Measurements from ENCODE around the gene SRM.
A peak's percentile ranks its signal among the peaks of the same experiment; 100 is the strongest.
"Not testable (repeated sequence)": the region's sequence is repeated elsewhere in the genome, so short reads cannot be mapped to it uniquely, and the experiment has no call there.

SRM gene

GRCh38 chr1:11067716-11068599 lies 8.1 kb upstream of the SRM start:
- no peak for DNase-seq (ENCODE audit: low read depth)
- no peak for TF ChIP-seq MYC (IDR thresholded peaks at IDR 0.05; ENCODE audit: low read depth, low read length)
- no peak for TF ChIP-seq POLR2A (IDR thresholded peaks at IDR 0.05; ENCODE audit: extremely low read depth, insufficient read length)
- no peak for TF ChIP-seq CTCF (IDR thresholded peaks at IDR 0.05; ENCODE audit: low read depth, low read length)
- TF ChIP-seq MAX (IDR thresholded peaks at IDR 0.05; ENCODE audit: low read depth, low read length), result no peak
- H3K4me3 ChIP-seq (ENCODE audit: low read depth, low read length), result no peak overlapping the region

GRCh38 chr1:11065796-11066195 lies 6.0 kb upstream of the SRM start:
- TF ChIP-seq POLR2A (IDR thresholded peaks at IDR 0.05; ENCODE audit: extremely low read depth, insufficient read length), result no peak
- TF ChIP-seq MYC (IDR thresholded peaks at IDR 0.05; ENCODE audit: low read depth, low read length), result no peak
- no peak for TF ChIP-seq CTCF (IDR thresholded peaks at IDR 0.05; ENCODE audit: low read depth, low read length)
- no peak for TF ChIP-seq MAX (IDR thresholded peaks at IDR 0.05; ENCODE audit: low read depth, low read length)
- H3K4me3 ChIP-seq (ENCODE audit: low read depth, low read length), result no peak overlapping the region
- DNase-seq (ENCODE audit: low read depth), result no peak

GRCh38 chr1:11064942-11065341 lies 5.1 kb upstream of the SRM start:
- no peak overlapping the region for H3K4me3 ChIP-seq (ENCODE audit: low read depth, low read length)
- TF ChIP-seq CTCF (IDR thresholded peaks at IDR 0.05; ENCODE audit: low read depth, low read length) (no peak), MYC (IDR thresholded peaks at IDR 0.05; ENCODE audit: low read depth, low read length) (no peak), POLR2A (IDR thresholded peaks at IDR 0.05; ENCODE audit: extremely low read depth, insufficient read length) (no peak), MAX (IDR thresholded peaks at IDR 0.05; ENCODE audit: low read depth, low read length) (no peak)
- no peak for DNase-seq (ENCODE audit: low read depth)

- peak; percentile 25 for TF ChIP-seq CTCF (IDR thresholded peaks at IDR 0.05; ENCODE audit: low read depth, low read length)
Measured at GRCh38 chr1:11063937-11064537, 4.2 kb upstream of the SRM start.

GRCh38 chr1:11062965-11063401 lies 3.2 kb upstream of the SRM start:
- peak; percentile 91 for TF ChIP-seq MAX (IDR thresholded peaks at IDR 0.05; ENCODE audit: low read depth, low read length)
- TF ChIP-seq CTCF (IDR thresholded peaks at IDR 0.05; ENCODE audit: low read depth, low read length), result no peak
- no peak for TF ChIP-seq POLR2A (IDR thresholded peaks at IDR 0.05; ENCODE audit: extremely low read depth, insufficient read length)
- TF ChIP-seq MYC (IDR thresholded peaks at IDR 0.05; ENCODE audit: low read depth, low read length), result no peak
- no peak overlapping the region for H3K4me3 ChIP-seq (ENCODE audit: low read depth, low read length)
- peak; percentile 60 for DNase-seq (ENCODE audit: low read depth)

More at GRCh38 chr1:11063937-11064537, 4.2 kb upstream of the SRM start:
- H3K4me3 ChIP-seq (ENCODE audit: low read depth, low read length), result not testable (repeated sequence)
- DNase-seq (ENCODE audit: low read depth), result peak; percentile 45
